PFSK-1 (cell line): Measurements from ENCODE around the gene ZNF90.

Source experiments
- FOXP2 ChIP-seq: optimal IDR thresholded peaks from 2 replicates; pipeline ENCODE3; 2011; ENCODE audit warnings: borderline replicate concordance, control low read depth, inconsistent platforms; ENCODE audit not compliant: insufficient read depth; ENCODE audit errors: extremely low read length, extremely low read depth
- POLR2AphosphoS5 ChIP-seq: IDR thresholded peaks from 2 replicates; pipeline ENCODE4 v1.6.1; 2012; ENCODE audit warnings: low read depth, mild to moderate bottlenecking, control low read depth, low read length, moderate library complexity
- REST ChIP-seq, 2 experiments: IDR thresholded peaks; 2 replicates each; pipeline versions ENCODE4 v1.6.1 to v1.8.0; 2011 to 2012; ENCODE audit warnings: low read depth in 2 of 2, low read length in 2 of 2, control low read depth in 1 of 2, inconsistent platforms in 1 of 2, mild to moderate bottlenecking in 1 of 2, moderate library complexity in 1 of 2; ENCODE audit not compliant: insufficient read depth in 1 of 2
- SIN3A ChIP-seq: IDR thresholded peaks from 2 replicates; pipeline ENCODE4 v1.6.1; 2012; ENCODE audit warnings: mild to moderate bottlenecking, low read length, moderate library complexity, borderline replicate concordance; ENCODE audit not compliant: insufficient read depth
- TAF1 ChIP-seq: IDR thresholded peaks from 2 replicates; pipeline ENCODE4 v1.6.1; 2012; ENCODE audit warnings: low read length, control low read depth, borderline replicate concordance; ENCODE audit not compliant: insufficient read depth

- TF ChIP-seq REST (IDR thresholded peaks at IDR 0.05; ENCODE audit: insufficient read depth in 1 of 2, low read depth in 2 of 2, low read length in 2 of 2), result no peak
- TF ChIP-seq POLR2AphosphoS5, result no peak
- no peak for TF ChIP-seq SIN3A
- TF ChIP-seq TAF1, result no peak
- no peak for TF ChIP-seq FOXP2
These were observed 85.0 kb downstream of the ZNF90 start for GRCh38 chr19:20162821-20163220.
